Stimulated activated CD4-positive, alpha-beta T cell treated with anti-CD3 and anti-CD28 coated beads, Interleukin-2, amount 100 ng/mL, for 24 hours (primary cell): ENCODE measurements around the gene HTR7.
"Not testable (repeated sequence)": the region's sequence is repeated elsewhere in the genome, so short reads cannot be mapped to it uniquely, and the experiment has no call there.

Source experiments
- DNase-seq, 2 donors: peaks; one replicate each; pipeline ENCODE4 v3.0.0-alpha.2; 2020

The HTR7 gene

GRCh38 chr10:90857635-90858460 lies at the start of gene HTR7:
TSS of gene HTR7 (minus strand) at chr10:90858039. CDS start at chr10:90857671, 368 bp downstream.
- DNase-seq = peak; percentile 67 to 68

DNA sequence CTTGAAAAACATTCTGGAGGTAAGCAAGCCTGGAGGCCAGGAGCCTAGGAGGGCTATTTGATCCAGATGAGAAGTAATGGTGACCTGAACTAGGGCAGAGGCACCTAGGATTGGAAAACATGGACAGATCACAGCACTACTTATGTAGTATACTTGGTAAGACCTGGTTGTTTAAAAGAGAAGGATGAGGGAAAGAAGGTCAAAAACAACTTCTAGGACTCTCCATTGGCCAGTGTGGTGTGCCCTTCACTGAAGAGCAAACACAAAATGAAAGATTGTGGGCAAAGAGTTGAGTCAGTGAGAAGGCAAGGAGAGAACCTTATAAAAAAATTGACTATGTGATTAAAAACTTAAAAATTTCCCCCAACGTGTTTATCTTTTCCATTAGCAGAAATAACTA lies 48.8 kb upstream of the HTR7 start:
- DNase-seq = no peak

- no peak for DNase-seq
These were observed 48.1 kb upstream of the HTR7 start for GRCh38 chr10:90905925-90906324.

DNA sequence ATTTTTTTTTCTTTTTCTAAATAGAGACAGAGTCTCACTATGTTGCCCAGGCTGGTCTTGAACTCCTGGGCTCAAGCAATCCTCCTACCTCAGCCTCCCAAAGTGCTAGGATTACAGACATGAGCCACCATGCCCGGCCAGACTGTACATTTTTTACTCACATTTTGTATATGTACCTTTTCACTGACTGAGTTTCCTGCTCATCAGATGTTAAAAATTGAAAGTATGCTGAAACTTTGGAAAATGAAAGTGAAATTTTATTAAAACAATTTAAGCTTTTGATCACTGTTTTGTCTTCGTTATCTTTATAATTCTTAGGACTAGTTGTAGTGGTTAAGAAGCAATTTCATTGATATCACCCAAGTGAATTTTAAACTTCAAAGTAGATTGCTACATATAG lies 39.1 kb upstream of the HTR7 start:
- DNase-seq = not testable (repeated sequence)

GRCh38 chr10:90893190-90893589 lies 35.4 kb upstream of the HTR7 start:
- no peak for DNase-seq

- DNase-seq = no peak
These were observed 32.5 kb upstream of the HTR7 start for GRCh38 chr10:90890347-90890746.

DNA sequence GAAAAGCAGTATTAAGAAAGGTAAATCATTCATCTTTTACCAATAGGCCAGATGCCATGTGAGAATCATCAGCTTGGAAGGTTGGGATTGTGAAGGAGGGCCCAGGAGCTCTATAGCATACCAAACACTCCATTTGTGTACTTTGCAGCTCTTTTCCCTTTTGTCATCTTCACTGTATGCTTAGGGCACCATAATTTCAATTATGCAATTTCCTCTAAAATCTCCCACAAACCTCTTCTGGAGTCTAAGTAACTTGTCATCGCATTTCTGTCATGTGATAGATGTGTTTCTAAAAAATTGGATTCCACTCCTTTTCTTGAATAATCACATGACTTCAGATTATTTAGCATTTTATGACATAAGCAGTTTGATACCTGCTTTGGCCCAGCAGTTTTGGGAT lies 31.8 kb upstream of the HTR7 start:
- DNase-seq = no peak

GRCh38 chr10:90888387-90888786 lies 30.5 kb upstream of the HTR7 start:
- no peak for DNase-seq

GRCh38 chr10:90887555-90887954 lies 29.7 kb upstream of the HTR7 start:
- no peak for DNase-seq

- DNase-seq = no peak
These were observed 27.3 kb upstream of the HTR7 start for GRCh38 chr10:90885176-90885575.

GRCh38 chr10:90884431-90884830 lies 26.6 kb upstream of the HTR7 start:
- DNase-seq = no peak

DNA sequence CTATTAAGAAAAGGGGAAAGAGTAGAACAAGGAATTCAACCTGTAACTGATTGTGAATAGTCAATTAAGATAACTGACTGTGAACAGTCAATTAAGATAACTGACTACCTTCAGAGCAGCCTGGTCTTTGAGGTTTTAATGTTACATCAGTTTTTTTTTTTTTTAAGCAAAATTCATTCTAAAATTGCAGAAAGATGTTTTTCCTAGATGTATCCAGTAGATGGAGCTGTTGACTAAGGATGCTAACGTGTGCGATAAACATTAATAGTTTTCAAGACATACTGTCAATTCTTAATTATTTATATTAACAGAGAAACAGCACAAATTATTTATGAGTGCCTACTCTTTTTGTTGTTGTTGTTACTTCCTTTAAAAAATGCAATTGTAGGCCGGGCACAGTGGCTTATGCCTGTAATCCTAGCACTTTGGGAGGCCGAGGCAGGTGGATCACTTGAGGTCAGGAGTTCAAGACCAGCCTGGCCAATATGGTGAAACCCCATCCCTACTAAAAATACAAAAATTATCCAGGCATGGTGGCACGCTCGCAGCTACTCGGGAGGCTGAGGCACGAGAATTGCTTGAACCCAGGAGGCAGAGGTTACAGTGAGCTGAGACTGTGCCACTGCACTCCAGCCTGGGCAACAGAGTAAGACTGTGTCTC lies 22.4 kb upstream of the HTR7 start:
- not testable (repeated sequence) for DNase-seq

DNA sequence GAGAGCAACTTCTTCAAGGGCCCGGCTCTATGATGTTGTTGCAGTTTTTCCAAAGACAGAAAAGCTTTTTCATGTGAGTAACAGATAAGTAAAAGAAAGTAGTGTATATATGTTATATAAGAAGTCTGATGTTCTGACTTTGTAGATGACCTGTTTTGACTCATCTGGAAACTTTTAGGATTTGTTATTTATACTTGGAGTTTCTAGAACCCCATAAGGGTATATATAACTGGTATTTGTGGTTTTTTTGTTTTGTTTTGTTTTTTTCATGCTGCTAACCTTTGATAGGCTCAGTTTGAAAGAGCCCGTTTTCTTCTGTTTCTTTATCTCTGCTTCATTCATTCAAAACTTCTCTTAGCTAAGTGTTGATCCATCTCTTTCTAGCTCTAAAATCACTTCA lies 21.2 kb upstream of the HTR7 start:
- DNase-seq = no peak

GRCh38 chr10:90872648-90873020 lies 14.8 kb upstream of the HTR7 start:
- DNase-seq = peak; percentile 7 to 27

- DNase-seq = peak; percentile 87
These were observed 14.2 kb upstream of the HTR7 start, which contains the start of gene RPP30 for GRCh38 chr10:90871766-90872647. TSS of gene RPP30 (plus strand) at chr10:90871974. CDS start at chr10:90871987, 13 bp downstream.

- DNase-seq = peak; percentile 35 to 48
These were observed 13.5 kb upstream of the HTR7 start for GRCh38 chr10:90871279-90871765.

GRCh38 chr10:90866050-90866598 lies 8.3 kb upstream of the HTR7 start:
- no peak for DNase-seq

GRCh38 chr10:90865401-90865800 lies 7.6 kb upstream of the HTR7 start:
- DNase-seq = no peak

- DNase-seq = no peak
These were observed 5.2 kb upstream of the HTR7 start for GRCh38 chr10:90862908-90863514.

DNA sequence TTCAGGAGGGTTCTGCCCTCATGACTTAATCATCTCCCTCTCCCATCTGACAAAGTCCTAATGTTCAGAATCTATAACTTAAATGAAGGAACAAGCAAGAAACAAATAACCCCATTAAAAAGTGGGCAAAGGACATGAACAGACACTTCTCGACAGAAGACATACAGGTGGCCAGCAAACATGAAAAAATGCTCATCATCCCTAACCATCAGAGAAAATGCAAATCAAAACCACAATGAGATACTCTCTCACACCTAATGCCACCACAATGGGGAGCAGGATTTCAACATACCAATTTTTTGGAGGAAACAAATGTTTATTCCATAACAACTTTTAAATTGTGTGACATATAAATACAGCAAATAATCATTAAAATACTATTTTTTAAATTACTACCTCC lies 3.0 kb upstream of the HTR7 start:
- DNase-seq = no peak

DNA sequence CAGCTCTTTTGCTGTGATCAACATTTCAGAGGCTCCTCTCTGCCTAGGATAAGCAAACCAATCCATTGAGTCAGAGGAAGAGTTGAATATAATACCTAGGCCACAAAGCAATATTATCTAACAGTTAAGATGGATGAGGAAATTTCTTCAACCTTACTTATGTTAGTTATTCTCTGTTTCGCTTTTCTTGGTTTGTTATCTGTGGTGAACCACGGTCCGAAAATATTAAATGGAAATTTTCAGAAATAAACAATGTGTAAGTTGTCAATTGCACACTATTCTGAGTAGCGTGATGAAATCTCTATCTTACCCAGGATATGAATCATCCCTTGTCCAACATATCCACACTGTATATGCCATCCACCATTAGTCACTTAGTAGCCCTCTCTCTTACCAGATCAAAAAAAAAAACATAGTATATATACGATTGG lies 1.5 kb upstream of the HTR7 start:
- DNase-seq = no peak

DNA sequence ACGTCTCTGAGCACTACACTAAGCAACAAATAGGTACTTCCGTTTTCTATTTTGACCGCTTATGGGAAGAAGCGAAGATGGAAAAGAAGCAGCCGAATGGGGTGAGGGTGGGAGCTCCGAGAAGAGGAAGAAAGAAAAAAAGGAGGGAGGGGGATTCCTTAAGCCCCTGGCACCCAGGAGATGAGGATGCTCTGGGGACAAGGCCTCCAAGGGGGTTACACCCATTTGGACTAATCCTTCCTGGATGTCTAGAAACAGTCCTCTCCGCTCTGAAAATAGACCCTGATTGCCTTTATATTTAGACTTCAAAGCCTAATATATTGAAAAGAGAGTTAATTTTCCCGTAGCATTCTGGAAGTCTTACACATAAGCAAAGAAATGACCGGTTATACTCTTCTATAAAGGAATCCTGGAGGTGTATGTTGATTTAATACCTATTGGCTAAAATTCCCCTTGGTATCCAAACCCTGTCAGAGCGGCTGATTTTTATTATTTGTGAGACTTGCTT lies 676 bp upstream of the HTR7 start:
- DNase-seq = no peak
